SIG-M5 treated with dmso at 0.1 percent for 504 hours (cell line): Measurements from ENCODE around the gene PMIS2.
"Not testable (repeated sequence)": the region's sequence is repeated elsewhere in the genome, so short reads cannot be mapped to it uniquely, and the experiment has no call there.

Experiments
- DNase-seq: peaks from one replicate; lab custom pipeline; 2025; ENCODE audit not compliant: unreplicated experiment; lab: John Stamatoyannopoulos, UW

PMIS2 gene

GRCh38 chr19:35587321-35587720, 1.3 kb downstream of the PMIS2 start:
- DNase-seq, result no peak

- DNase-seq, result no peak
Observed at GRCh38 chr19:35590875-35591274, 4.9 kb downstream of the PMIS2 start.

GRCh38 chr19:35592226-35592625, 6.3 kb downstream of the PMIS2 start:
- peak; percentile 30 for DNase-seq

GRCh38 chr19:35595026-35595425, 9.1 kb downstream of the PMIS2 start:
- DNase-seq, result not testable (repeated sequence)

GRCh38 chr19:35595928-35596327, 10.0 kb downstream of the PMIS2 start:
- DNase-seq, result no peak

GRCh38 chr19:35596366-35596999, 10.5 kb downstream of the PMIS2 start:
- no peak for DNase-seq

GRCh38 chr19:35601971-35602370, 16.0 kb downstream of the PMIS2 start:
- no peak for DNase-seq

- not testable (repeated sequence) for DNase-seq
Observed at GRCh38 chr19:35604436-35604835, 18.5 kb downstream of the PMIS2 start.

GRCh38 chr19:35607170-35607569, 21.2 kb downstream of the PMIS2 start:
- not testable (repeated sequence) for DNase-seq

GRCh38 chr19:35607661-35608060, 21.7 kb downstream of the PMIS2 start:
- DNase-seq, result no peak

- peak; percentile 6 for DNase-seq
Observed at GRCh38 chr19:35608251-35608650, 22.3 kb downstream of the PMIS2 start.

- peak; percentile 4 for DNase-seq
Observed at GRCh38 chr19:35609851-35610353, 23.9 kb downstream of the PMIS2 start.

- no peak for DNase-seq
Observed at GRCh38 chr19:35612224-35612558, 26.2 kb downstream of the PMIS2 start.

GRCh38 chr19:35612559-35613321, 26.8 kb downstream of the PMIS2 start, which contains the start of gene HAUS5:
Gene HAUS5 (plus strand): TSS chr19:35612735. CDS start chr19:35612795, 60 bp downstream.
- peak; percentile 82 for DNase-seq

GRCh38 chr19:35613574-35613973, 27.6 kb downstream of the PMIS2 start:
- DNase-seq, result no peak

- no peak for DNase-seq
Observed at GRCh38 chr19:35615036-35615435, 29.1 kb downstream of the PMIS2 start.

- no peak for DNase-seq
Observed at GRCh38 chr19:35618857-35619256, 32.9 kb downstream of the PMIS2 start.

- DNase-seq, result no peak
Observed at GRCh38 chr19:35619290-35619923, 33.4 kb downstream of the PMIS2 start.

- no peak for DNase-seq
Observed at GRCh38 chr19:35620001-35620400, 34.0 kb downstream of the PMIS2 start.

GRCh38 chr19:35621708-35622107, 35.7 kb downstream of the PMIS2 start:
- no peak for DNase-seq

- no peak for DNase-seq
Observed at GRCh38 chr19:35622750-35623149, 36.8 kb downstream of the PMIS2 start.
